K562 (cell line): ENCODE measurements around the gene LACTB. TPM values are rescaled to one million over a fixed set of nuclear protein-coding genes. Genes with fewer than 3 reads are reported as not detected.

Source experiments
- ATAC-seq: fragments of 200-7000 bp; cut with Tn5 transposase; 3 replicates; pipeline ENCODE4 v1.9.1; 2020; ENCODE audit warnings: moderate library complexity
- BruUV-seq: library from RNA; stranded (reverse); fragments of 400-500 nt; replicated peaks from 2 replicates; lab custom pipeline; 2021; lab: Mats Ljungman, UMichigan
- CTCF ChIA-PET: fragments of 300-600 bp; formaldehyde crosslinking; extraction: SDS; loops from one replicate; lab custom pipeline; 2021; ENCODE audit warnings: low intra/inter-chr PET ratio; lab: Yijun Ruan, JAX
- POLR2A ChIA-PET: fragments of 300-600, 350-650 bp; sonication (Branson Sonifier 250); formaldehyde crosslinking; extraction: SDS; loops from one replicate; lab custom pipeline; 2021; ENCODE audit warnings: antibody characterized with exemption, inconsistent platforms; lab: Yijun Ruan, JAX
- DNase-seq, 4 experiments: peaks; one replicate each; pipeline versions ENCODE4 v3.0.0 to v3.0.0-alpha.2; 2011 to 2018; ENCODE audit warnings: low spot score in 3 of 4, mixed read lengths in 3 of 4; ENCODE audit errors: extremely low read depth in 1 of 4
- FAIRE-seq: peaks from 2 replicates; lab custom pipeline; 2011; peaks lifted over from hg19 to GRCh38; lab: Jason Lieb, UNC
- H2AFZ ChIP-seq: 2 replicates; pipeline ENCODE4 v1.6.0; 2011; ENCODE audit warnings: low read depth, low read length, control low read depth, inconsistent platforms
- H3K27ac ChIP-seq: fragments of 200-600 bp; 3 replicates; pipeline ENCODE4 v1.8.0; 2011; ENCODE audit warnings: low read depth, mild to moderate bottlenecking, control low read depth, inconsistent platforms, low read length, moderate library complexity, mixed read lengths; ENCODE audit errors: extremely low read depth
- H3K27me3 ChIP-seq, 2 experiments: fragments of 300-600 bp in 1 of 2; 2 replicates in 1 of 2; 3 replicates in 1 of 2; pipeline versions ENCODE4 v1.6.0 to v1.8.0; 2011; ENCODE audit warnings: inconsistent platforms in 2 of 2, low read length in 2 of 2, mild to moderate bottlenecking in 1 of 2, mixed read lengths in 1 of 2, moderate library complexity in 1 of 2; ENCODE audit not compliant: control insufficient read depth in 2 of 2, insufficient read depth in 2 of 2
- H3K36me3 ChIP-seq: fragments of 300-600 bp; 3 replicates; pipeline ENCODE4 v1.8.0; 2011; ENCODE audit warnings: mild to moderate bottlenecking, low read length, inconsistent platforms; ENCODE audit not compliant: control insufficient read depth, insufficient read depth
- H3K4me1 ChIP-seq, 2 experiments: fragments of 200-600 bp in 1 of 2; replicated peaks in 1 of 2; 2 replicates in 1 of 2; 3 replicates in 1 of 2; pipeline versions ENCODE4 v1.5.1 to v1.8.0; 2011; ENCODE audit warnings: inconsistent platforms in 2 of 2, low read length in 2 of 2, mild to moderate bottlenecking in 1 of 2, mixed read lengths in 1 of 2, moderate library complexity in 1 of 2; ENCODE audit not compliant: control insufficient read depth in 2 of 2, insufficient read depth in 2 of 2
- H3K4me2 ChIP-seq: 2 replicates; pipeline ENCODE4 v1.6.1; 2011; ENCODE audit warnings: low read length, control low read depth, inconsistent platforms, mixed read lengths; ENCODE audit not compliant: insufficient read depth
- H3K4me3 ChIP-seq: fragments of 200-600 bp; sonication (generic), shearing (Covaris generic); 2 replicates; pipeline ENCODE4 v1.5.1; 2016; ENCODE audit warnings: control low read depth, inconsistent platforms
- H3K79me2 ChIP-seq: fragments of 200-600 bp; 3 replicates; pipeline ENCODE4 v1.8.0; 2011; ENCODE audit warnings: low read length, inconsistent platforms; ENCODE audit not compliant: control insufficient read depth, insufficient read depth
- H3K9ac ChIP-seq, 2 experiments: 2 replicates each; pipeline versions ENCODE4 v1.6.0 to v1.6.1; 2011; ENCODE audit warnings: low read depth in 2 of 2, low read length in 2 of 2, control low read depth in 1 of 2, inconsistent platforms in 1 of 2, mild to moderate bottlenecking in 1 of 2, mixed read lengths in 1 of 2; ENCODE audit not compliant: insufficient read depth in 1 of 2
- H3K9me1 ChIP-seq: one replicate; pipeline ENCODE4 v1.6.0; 2011; ENCODE audit warnings: inconsistent platforms, mild to moderate bottlenecking, low read length, moderate library complexity; ENCODE audit not compliant: control insufficient read depth, insufficient read depth
- H3K9me3 ChIP-seq: replicated peaks from 2 replicates; pipeline ENCODE4 v1.5.1; 2011; ENCODE audit warnings: low read depth, low read length, inconsistent platforms; ENCODE audit not compliant: control insufficient read depth, insufficient read depth
- H4K20me1 ChIP-seq: replicated peaks from 2 replicates; pipeline ENCODE4 v1.6.1; 2011; ENCODE audit warnings: low read length, inconsistent platforms, mixed read lengths; ENCODE audit not compliant: control insufficient read depth, insufficient read depth
- FOXA1 ChIP-seq: fragments of 450-650 bp; IDR thresholded peaks from 2 replicates; pipeline ENCODE4 v1.6.1; 2016; ENCODE audit warnings: mild to moderate bottlenecking, borderline replicate concordance
- NCOA4 ChIP-seq: fragments of 450-650 bp; IDR thresholded peaks from 2 replicates; pipeline ENCODE4 v1.6.1; 2018; ENCODE audit warnings: mild to moderate bottlenecking; ENCODE audit not compliant: partially characterized antibody
- RBBP5 ChIP-seq: fragments of 200-600 bp; sonication (generic); IDR thresholded peaks from 2 replicates; pipeline ENCODE4 v1.6.1; 2012; ENCODE audit warnings: borderline replicate concordance, mild to moderate bottlenecking, low read length, control low read depth, inconsistent platforms; ENCODE audit not compliant: insufficient read depth, poor library complexity, severe bottlenecking
- SPI1 ChIP-seq: IDR thresholded peaks from 2 replicates; pipeline ENCODE4 v1.6.1; 2011; ENCODE audit warnings: low read depth, low read length, control low read depth, borderline replicate concordance
- WGBS: fragments of 100-300 bp; shearing (Covaris generic); methylation state at CpG from one replicate; pipeline ENCODE4 v1.1.6; 2016; ENCODE audit warnings: low coverage, mixed read lengths; ENCODE audit not compliant: insufficient coverage; ENCODE audit errors: missing lambda C conversion rate; 5-methylcytosine and 5-hydroxymethylcytosine counted together
- in situ Hi-C: fragments of 300-500 bp; cut with MboI; formaldehyde crosslinking; loops from 4 replicates; pipeline ENCODE4 v1.15.0; 2018; ENCODE audit warnings: inconsistent platforms, mixed read lengths
- intact Hi-C: fragments of 100-400 bp; cut with micrococcal nuclease; formaldehyde crosslinking; loops from 2 replicates; pipeline ENCODE4 v1.14.2; 2022
- polyA plus RNA-seq, 8 experiments: library from polyadenylated mRNA; depleted of rRNA in 4 of 8; stranded (reverse) in 5 of 8; unstranded in 3 of 8; fragments of >200 nt; fragmentation: Nextera tagmentation in 2 of 8; fragmentation: Illumina TruSeq in 1 of 8; extraction: Ambion mirVana in 2 of 8; extraction: Trizol in 1 of 8; gene quantifications; 2 replicates each; pipeline versions ENCODE4 v1.2.1 to v1.2.3, GENCODE V29; 2011 to 2014; ENCODE audit warnings: inconsistent platforms in 1 of 8, missing spikeins in 1 of 8
- total RNA-seq, 7 experiments: library from RNA; depleted of rRNA in 6 of 7; stranded (reverse); fragments of >200 nt in 6 of 7; fragmentation: Illumina TruSeq in 2 of 7; extraction: Trizol in 2 of 7; gene quantifications; 2 replicates each; pipeline versions ENCODE4 v1.2.1 to v1.2.3, GENCODE V29; 2011 to 2021; ENCODE audit warnings: low replicate concordance in 1 of 7

LACTB gene
- total and polyA plus RNA-seq, 9 of the 15 experiments (the other 6 are each of a cell fraction or from before 2014, with no cell fraction given): 3.1 to 15.5 (median 9.8) TPM

DNA sequence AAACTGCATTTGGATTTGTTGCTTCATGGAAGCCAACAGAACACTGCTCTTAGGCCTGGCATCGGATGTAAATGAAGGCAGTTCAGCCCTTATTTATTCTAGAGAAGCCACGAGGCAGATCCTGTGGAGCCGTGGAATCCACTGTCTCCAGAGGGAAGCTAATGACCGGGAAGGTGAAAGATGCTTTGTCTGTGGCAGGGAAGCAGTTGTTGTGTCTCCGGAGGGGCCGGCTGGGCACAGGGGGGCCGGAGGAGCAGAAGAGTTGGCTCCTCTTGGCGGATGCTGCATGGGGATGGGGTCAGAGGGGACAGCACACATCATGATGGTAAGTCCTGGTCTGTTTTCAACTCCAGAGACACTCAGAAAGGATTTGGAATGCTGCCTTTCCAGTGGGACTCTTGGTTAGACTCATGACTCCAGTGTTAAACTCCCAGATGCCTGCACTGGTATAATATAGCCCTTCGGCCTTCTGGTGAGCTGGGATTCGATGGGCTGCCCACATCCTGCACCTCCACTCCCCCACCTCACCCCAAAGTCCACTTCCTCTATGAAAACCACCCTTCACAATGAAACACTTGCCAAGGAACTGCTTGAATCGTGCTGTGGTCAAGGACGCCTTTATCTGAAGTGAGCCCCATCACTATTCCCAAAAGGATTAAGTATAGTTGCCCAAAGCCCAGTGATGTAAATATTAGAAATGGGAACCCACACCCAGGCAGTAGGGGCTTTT, 45.5 kb upstream of the LACTB start:
- peak; percentile 23; the same call in 1 of the 2 replicates for TF ChIP-seq SPI1
- no peak for TF ChIP-seq RBBP5
- no peak for FAIRE-seq
- Histone ChIP-seq H3K9me1 (no peaks in the 10 kb centered on the region), H4K20me1 (no peaks in the 10 kb centered on the region), H3K27ac (no peak overlapping the region), H3K4me3 (no peak overlapping the region), H2AFZ (peak overlapping the region; percentile 71), H3K79me2 (no peaks in the 10 kb centered on the region), H3K4me1 (peaks cover 5 to 39% of the 10 kb centered on the region in 2 experiments; a peak in 3 of 5 replicates), H3K27me3 (no peaks in the 10 kb centered on the region), H3K4me2 (no peak overlapping the region; the same call in 1 of the 2 replicates), H3K36me3 (no peaks in the 10 kb centered on the region), H3K9me3 (no peaks in the 10 kb centered on the region), H3K9ac (no peak overlapping the region; a peak in 1 of 4 replicates)
- intact Hi-C loops (no loop called here), in situ Hi-C loops (no loop called here)
- ChIA-PET CTCF (no interaction called here), POLR2A (interaction anchor here (0.8 to 2.7 kb wide), 2 partner anchors 11 to 292 kb away, joined by 4 to 8 read pairs; no protein-coding TSS in a partner anchor)
- BruUV-seq: no TSS peak
- 59% methylated on average over 12 of the region's 12 CpGs for WGBS
- no peak for DNase-seq
- ATAC-seq: no peak

DNA sequence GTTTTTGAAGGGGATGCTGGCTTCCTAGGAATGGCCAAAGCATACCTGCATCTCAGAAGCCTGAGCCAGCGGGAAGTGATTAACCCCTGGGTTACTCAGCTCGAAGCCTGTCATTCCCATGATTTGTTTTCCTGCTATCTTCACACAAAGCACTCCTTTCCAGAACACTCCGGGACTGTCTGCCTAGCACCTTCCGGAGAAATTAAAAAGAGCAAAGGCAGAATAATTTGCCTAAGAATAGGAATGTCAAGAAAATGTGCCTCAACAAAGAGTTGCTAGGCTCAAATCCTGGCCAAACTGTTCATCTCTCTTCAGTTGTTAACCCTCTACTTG, 45.0 kb upstream of the LACTB start:
- no TSS peak for BruUV-seq
- no peak for FAIRE-seq
- no peaks in the 10 kb centered on the region for H4K20me1 ChIP-seq
- CTCF ChIA-PET: no interaction called here
- POLR2A ChIA-PET: interaction anchor here (0.8 to 2.7 kb wide), 3 partner anchors 10 to 293 kb away, joined by 3 to 8 read pairs (median 4); no protein-coding TSS in a partner anchor
- WGBS: 68% methylated on average over 4 of the region's 4 CpGs
- H2AFZ ChIP-seq: no peak overlapping the region
- intact Hi-C loops (no loop called here), in situ Hi-C loops (no loop called here)
- no peaks in the 10 kb centered on the region for H3K36me3 ChIP-seq
- H3K4me2 ChIP-seq: no peak overlapping the region
- DNase-seq: no peak
- no peak for ATAC-seq
- no peak overlapping the region for H3K9ac ChIP-seq
- H3K27ac ChIP-seq: no peak overlapping the region
- no peaks in the 10 kb centered on the region for H3K9me1 ChIP-seq
- TF ChIP-seq FOXA1 (no peak), NCOA4 (no peak)
- no peaks in the 10 kb centered on the region for H3K9me3 ChIP-seq
- no peaks in the 10 kb centered on the region for H3K79me2 ChIP-seq
- peaks cover 5 to 39% of the 10 kb centered on the region in 2 experiments; a peak in 3 of 5 replicates for H3K4me1 ChIP-seq
- no peaks in the 10 kb centered on the region for H3K27me3 ChIP-seq
- H3K4me3 ChIP-seq: no peak overlapping the region
